Astrocyte (in vitro differentiated cells and primary cell): Measurements from ENCODE around the gene MZT2B. TPM values are rescaled to one million over a fixed set of nuclear protein-coding genes. Genes with fewer than 3 reads are reported as not detected.
"Not testable (repeated sequence)": the region's sequence is repeated elsewhere in the genome, so short reads cannot be mapped to it uniquely, and the experiment has no call there.

Experiments used
- DNase-seq: peaks from one replicate; pipeline ENCODE4 v3.0.0-alpha.2; 2010; ENCODE audit warnings: low read depth
- FAIRE-seq: peaks from 2 replicates; lab custom pipeline; 2011; peaks lifted over from hg19 to GRCh38; lab: Jason Lieb, UNC
- H2AFZ ChIP-seq: 2 replicates; pipeline ENCODE4 v1.6.0; 2012; ENCODE audit warnings: low read depth, low read length, inconsistent platforms
- H3K27ac ChIP-seq: 2 replicates; pipeline ENCODE4 v1.5.1; 2011; ENCODE audit warnings: low read depth, low read length, inconsistent platforms
- H3K27me3 ChIP-seq: 2 replicates; pipeline ENCODE4 v1.6.0; 2011; ENCODE audit warnings: low read length, inconsistent platforms; ENCODE audit not compliant: insufficient read depth
- H3K36me3 ChIP-seq: 2 replicates; pipeline ENCODE4 v1.5.1; 2011; ENCODE audit warnings: low read length, inconsistent platforms; ENCODE audit not compliant: insufficient read depth
- H3K4me1 ChIP-seq: 2 replicates; pipeline ENCODE4 v1.5.1; 2011; ENCODE audit warnings: low read length, inconsistent platforms; ENCODE audit not compliant: insufficient read depth
- H3K4me2 ChIP-seq: 2 replicates; pipeline ENCODE4 v1.6.0; 2012; ENCODE audit warnings: low read length, inconsistent platforms
- H3K4me3 ChIP-seq: 2 replicates; pipeline ENCODE4 v1.5.1; 2011; ENCODE audit warnings: low read depth, mild to moderate bottlenecking, low read length, inconsistent platforms; ENCODE audit not compliant: insufficient read depth
- H3K79me2 ChIP-seq: 2 replicates; pipeline ENCODE4 v1.6.0; 2012; ENCODE audit warnings: mild to moderate bottlenecking, low read length, inconsistent platforms; ENCODE audit not compliant: insufficient read depth
- H3K9ac ChIP-seq: 2 replicates; pipeline ENCODE4 v1.6.0; 2012; ENCODE audit warnings: mild to moderate bottlenecking, low read length, inconsistent platforms
- H3K9me3 ChIP-seq: 2 replicates; pipeline ENCODE4 v1.5.1; 2012; ENCODE audit warnings: low read depth, mild to moderate bottlenecking, low read length, inconsistent platforms; ENCODE audit not compliant: insufficient read depth
- H4K20me1 ChIP-seq: 2 replicates; pipeline ENCODE4 v1.6.0; 2012; ENCODE audit warnings: low read length, inconsistent platforms; ENCODE audit not compliant: insufficient read depth
- H3K27ac Mint-ChIP-seq: one replicate; pipeline ENCODE4 v1.8.0; 2021; ENCODE audit warnings: mild to moderate bottlenecking, mixed read lengths; ENCODE audit not compliant: unreplicated experiment
- H3K27me3 Mint-ChIP-seq: one replicate; pipeline ENCODE4 v1.8.0; 2021; ENCODE audit warnings: low read depth, mixed read lengths; ENCODE audit not compliant: unreplicated experiment
- H3K36me3 Mint-ChIP-seq: one replicate; pipeline ENCODE4 v1.8.0; 2021; ENCODE audit warnings: low read depth, mixed read lengths; ENCODE audit not compliant: unreplicated experiment
- H3K4me1 Mint-ChIP-seq: one replicate; pipeline ENCODE4 v1.8.0; 2021; ENCODE audit warnings: low read depth, mixed read lengths; ENCODE audit not compliant: unreplicated experiment
- H3K4me3 Mint-ChIP-seq: one replicate; pipeline ENCODE4 v1.8.0; 2021; ENCODE audit warnings: mild to moderate bottlenecking, moderate library complexity, mixed read lengths; ENCODE audit not compliant: unreplicated experiment
- H3K9me3 Mint-ChIP-seq: one replicate; pipeline ENCODE4 v1.8.0; 2021; ENCODE audit warnings: mild to moderate bottlenecking, mixed read lengths; ENCODE audit not compliant: unreplicated experiment
- EZH2 ChIP-seq: IDR thresholded peaks from 2 replicates; pipeline ENCODE4 v1.6.1; 2012; ENCODE audit warnings: mild to moderate bottlenecking, low read length, inconsistent platforms; ENCODE audit not compliant: insufficient read depth
- total RNA-seq: library from RNA; stranded (reverse); gene quantifications from 2 replicates; pipeline ENCODE4 v1.2.1, GENCODE V29; 2021
- TF ChIP-seq, protein P1 (sequence below): IDR thresholded peaks from 2 replicates; pipeline ENCODE4 v1.5.1; 2011; ENCODE audit warnings: low read depth, mild to moderate bottlenecking, inconsistent platforms, low read length, moderate library complexity; ENCODE audit not compliant: insufficient read depth

MZT2B gene
- total RNA-seq, 1 donor from 2014 or later, result 232 TPM

GRCh38 chr2:130160131-130160530 lies 21.9 kb upstream of the MZT2B start:
- DNase-seq (no peak), FAIRE-seq (no peak)
- Histone ChIP-seq H3K27me3 (no peaks in the 10 kb centered on the region), H4K20me1 (no peaks in the 10 kb centered on the region), H3K36me3 (peaks cover 5% of the 10 kb centered on the region), H3K9ac (no peak overlapping the region), H2AFZ (no peak overlapping the region), H3K4me2 (no peak overlapping the region), H3K4me3 (no peak overlapping the region), H3K9me3 (no peaks in the 10 kb centered on the region), H3K79me2 (no peaks in the 10 kb centered on the region), H3K4me1 (no peaks in the 10 kb centered on the region), H3K27ac (no peak overlapping the region)
- peaks cover 2% of the 10 kb centered on the region for H3K4me1 Mint-ChIP-seq
- no peak overlapping the region for H3K4me3 Mint-ChIP-seq
- no peak for TF ChIP-seq EZH2
- TF ChIP-seq, protein P1, sequence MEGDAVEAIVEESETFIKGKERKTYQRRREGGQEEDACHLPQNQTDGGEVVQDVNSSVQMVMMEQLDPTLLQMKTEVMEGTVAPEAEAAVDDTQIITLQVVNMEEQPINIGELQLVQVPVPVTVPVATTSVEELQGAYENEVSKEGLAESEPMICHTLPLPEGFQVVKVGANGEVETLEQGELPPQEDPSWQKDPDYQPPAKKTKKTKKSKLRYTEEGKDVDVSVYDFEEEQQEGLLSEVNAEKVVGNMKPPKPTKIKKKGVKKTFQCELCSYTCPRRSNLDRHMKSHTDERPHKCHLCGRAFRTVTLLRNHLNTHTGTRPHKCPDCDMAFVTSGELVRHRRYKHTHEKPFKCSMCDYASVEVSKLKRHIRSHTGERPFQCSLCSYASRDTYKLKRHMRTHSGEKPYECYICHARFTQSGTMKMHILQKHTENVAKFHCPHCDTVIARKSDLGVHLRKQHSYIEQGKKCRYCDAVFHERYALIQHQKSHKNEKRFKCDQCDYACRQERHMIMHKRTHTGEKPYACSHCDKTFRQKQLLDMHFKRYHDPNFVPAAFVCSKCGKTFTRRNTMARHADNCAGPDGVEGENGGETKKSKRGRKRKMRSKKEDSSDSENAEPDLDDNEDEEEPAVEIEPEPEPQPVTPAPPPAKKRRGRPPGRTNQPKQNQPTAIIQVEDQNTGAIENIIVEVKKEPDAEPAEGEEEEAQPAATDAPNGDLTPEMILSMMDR, result no peak
- H3K9me3 Mint-ChIP-seq, result no peaks in the 10 kb centered on the region
- peaks cover 5% of the 10 kb centered on the region for H3K36me3 Mint-ChIP-seq
- H3K27ac Mint-ChIP-seq, result no peak overlapping the region
- H3K27me3 Mint-ChIP-seq, result no peaks in the 10 kb centered on the region

DNA sequence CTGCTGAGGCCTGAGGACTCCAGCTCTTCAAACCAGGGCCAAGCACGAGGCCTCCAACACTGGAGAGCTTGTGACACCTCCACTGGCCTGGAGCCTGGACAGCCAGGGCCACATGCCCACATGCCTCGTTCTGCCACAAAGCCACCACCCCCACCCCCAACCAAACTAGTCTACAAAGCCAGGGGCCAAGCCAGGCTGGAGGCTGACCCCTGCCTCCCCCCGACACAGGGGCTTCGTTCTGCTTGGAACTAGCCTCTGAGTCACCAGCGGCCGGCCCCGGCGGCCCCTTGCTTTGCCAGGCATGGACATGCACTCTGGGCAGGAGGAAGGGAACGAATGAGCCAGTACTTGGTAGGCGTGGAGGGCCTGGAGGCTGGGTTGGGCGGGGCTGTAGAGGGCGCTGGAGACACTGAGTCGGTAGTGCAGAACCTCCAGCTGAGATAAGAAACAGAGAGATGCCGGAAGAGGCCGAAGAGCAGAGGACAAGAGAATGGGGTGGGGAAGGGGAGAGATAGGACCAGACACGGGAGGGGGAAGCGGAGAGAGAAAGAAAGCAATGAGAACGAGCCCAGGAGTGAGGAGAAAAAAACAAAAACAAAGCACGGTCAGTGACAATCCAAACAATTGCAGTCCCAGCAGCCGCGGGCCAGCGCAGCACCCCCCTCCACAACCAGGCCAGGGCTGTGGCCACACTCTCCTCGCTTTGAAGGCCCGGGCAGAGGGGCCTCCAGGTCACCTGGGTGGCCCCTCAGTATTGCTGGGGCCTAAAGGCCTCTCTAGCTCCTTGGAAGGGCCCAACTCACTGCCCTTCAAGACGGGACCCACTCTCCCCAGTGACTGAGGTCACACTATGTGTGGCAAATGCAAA lies 21.0 kb upstream of the MZT2B start:
- not testable (repeated sequence) for H3K79me2 ChIP-seq, H3K4me1 Mint-ChIP-seq, FAIRE-seq, H3K9me3 ChIP-seq, H3K27ac ChIP-seq, H3K27ac Mint-ChIP-seq, H3K4me1 ChIP-seq, H3K4me3 ChIP-seq, H3K27me3 ChIP-seq, H4K20me1 ChIP-seq, DNase-seq, H3K4me2 ChIP-seq, H3K9ac ChIP-seq, H3K27me3 Mint-ChIP-seq, H2AFZ ChIP-seq, H3K4me3 Mint-ChIP-seq, H3K9me3 Mint-ChIP-seq
- H3K36me3 ChIP-seq, result peaks cover 11% of the 10 kb centered on the region
- H3K36me3 Mint-ChIP-seq, result peaks cover 11% of the 10 kb centered on the region

DNA sequence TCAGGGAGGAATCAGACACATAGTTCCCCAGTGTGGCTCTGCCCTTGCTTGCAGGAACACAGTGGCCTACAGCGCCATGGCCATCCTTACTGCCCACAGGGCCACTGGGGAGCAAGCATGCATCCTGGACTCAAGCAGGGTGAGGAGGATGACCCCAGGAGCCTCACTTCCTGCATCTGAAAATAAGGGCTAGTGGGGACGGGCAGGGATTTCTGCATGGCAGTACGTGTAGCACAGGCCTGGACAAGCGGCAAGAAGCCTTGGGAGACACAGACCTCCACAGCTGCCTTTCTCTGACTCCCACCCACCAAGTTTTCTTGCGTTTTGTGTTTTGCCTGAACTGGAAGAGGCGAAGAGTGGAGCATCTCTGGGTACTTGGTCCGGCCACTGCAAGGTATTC lies 19.6 kb upstream of the MZT2B start:
- DNase-seq, H3K27ac ChIP-seq, H3K4me1 Mint-ChIP-seq, H3K9ac ChIP-seq, H3K4me1 ChIP-seq, H4K20me1 ChIP-seq, H3K4me2 ChIP-seq, H3K27ac Mint-ChIP-seq, H3K79me2 ChIP-seq, H2AFZ ChIP-seq, H3K9me3 ChIP-seq, H3K27me3 ChIP-seq, H3K9me3 Mint-ChIP-seq, H3K4me3 Mint-ChIP-seq, FAIRE-seq, H3K4me3 ChIP-seq, H3K27me3 Mint-ChIP-seq: not testable (repeated sequence)
- H3K36me3 Mint-ChIP-seq, result peaks cover 13% of the 10 kb centered on the region
- peaks cover 15% of the 10 kb centered on the region for H3K36me3 ChIP-seq
